ENCODE data around the gene ARHGAP19.

DNA sequence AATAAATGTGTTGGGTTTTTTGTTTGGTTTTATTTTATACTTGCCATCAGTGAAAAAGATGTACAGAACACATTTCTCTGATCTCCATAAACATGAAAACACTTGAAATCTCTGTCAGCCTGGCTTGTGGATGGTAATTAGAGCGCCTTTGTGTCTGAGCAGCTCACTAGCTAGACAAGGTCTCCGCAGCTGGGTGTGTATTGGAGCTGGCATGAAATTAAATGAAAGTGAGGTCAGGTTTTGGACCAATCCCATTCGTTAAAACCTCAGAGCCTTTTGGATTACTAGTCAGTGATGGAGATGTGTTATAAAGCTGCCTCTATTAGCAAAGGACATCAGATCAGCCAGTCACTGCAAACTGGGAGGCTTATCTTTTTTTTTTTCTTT, 29.4 kb upstream of the ARHGAP19 start:
- TF ChIP-seq, protein P1, sequence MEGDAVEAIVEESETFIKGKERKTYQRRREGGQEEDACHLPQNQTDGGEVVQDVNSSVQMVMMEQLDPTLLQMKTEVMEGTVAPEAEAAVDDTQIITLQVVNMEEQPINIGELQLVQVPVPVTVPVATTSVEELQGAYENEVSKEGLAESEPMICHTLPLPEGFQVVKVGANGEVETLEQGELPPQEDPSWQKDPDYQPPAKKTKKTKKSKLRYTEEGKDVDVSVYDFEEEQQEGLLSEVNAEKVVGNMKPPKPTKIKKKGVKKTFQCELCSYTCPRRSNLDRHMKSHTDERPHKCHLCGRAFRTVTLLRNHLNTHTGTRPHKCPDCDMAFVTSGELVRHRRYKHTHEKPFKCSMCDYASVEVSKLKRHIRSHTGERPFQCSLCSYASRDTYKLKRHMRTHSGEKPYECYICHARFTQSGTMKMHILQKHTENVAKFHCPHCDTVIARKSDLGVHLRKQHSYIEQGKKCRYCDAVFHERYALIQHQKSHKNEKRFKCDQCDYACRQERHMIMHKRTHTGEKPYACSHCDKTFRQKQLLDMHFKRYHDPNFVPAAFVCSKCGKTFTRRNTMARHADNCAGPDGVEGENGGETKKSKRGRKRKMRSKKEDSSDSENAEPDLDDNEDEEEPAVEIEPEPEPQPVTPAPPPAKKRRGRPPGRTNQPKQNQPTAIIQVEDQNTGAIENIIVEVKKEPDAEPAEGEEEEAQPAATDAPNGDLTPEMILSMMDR (IDR thresholded peaks at IDR 0.05), result no peak
- TF ChIP-seq EP300 (IDR thresholded peaks at IDR 0.05) (no peak), POLR2AphosphoS5 (IDR thresholded peaks at IDR 0.05) (no peak)
